Mesenchymal stem cell (in vitro differentiated cells and primary cell): ENCODE data around the gene KLHL25.
"Not testable (repeated sequence)": the region's sequence is repeated elsewhere in the genome, so short reads cannot be mapped to it uniquely, and the experiment has no call there.

ENCODE experiments used
- DNase-seq: peaks from one replicate; pipeline ENCODE4 v3.0.0-alpha.2; 2013
- H2AFZ ChIP-seq: one replicate; pipeline ENCODE4 v1.6.1; 2013; ENCODE audit warnings: low read depth, mild to moderate bottlenecking, control low read depth, inconsistent platforms, low read length, moderate library complexity
- H2AK5ac ChIP-seq: 2 replicates; pipeline ENCODE4 v1.6.1; 2013; ENCODE audit warnings: low read length, moderate library complexity, mild to moderate bottlenecking, inconsistent platforms; ENCODE audit not compliant: severe bottlenecking
- H2BK120ac ChIP-seq: one replicate; pipeline ENCODE4 v1.6.1; 2013; ENCODE audit warnings: low read depth, mild to moderate bottlenecking, inconsistent platforms, low read length, moderate library complexity
- H2BK12ac ChIP-seq, 2 experiments: one replicate each; pipeline ENCODE4 v1.6.1; 2013; ENCODE audit warnings: inconsistent platforms in 2 of 2, low read length in 2 of 2, mild to moderate bottlenecking in 2 of 2, moderate library complexity in 2 of 2, control low read depth in 1 of 2
- H2BK15ac ChIP-seq: one replicate; pipeline ENCODE4 v1.6.1; 2013; ENCODE audit warnings: mild to moderate bottlenecking, low read depth, inconsistent platforms; ENCODE audit not compliant: poor library complexity, severe bottlenecking
- H2BK5ac ChIP-seq: 2 replicates; pipeline ENCODE4 v1.6.1; 2013; ENCODE audit warnings: low read depth, mild to moderate bottlenecking, low read length, control low read depth, inconsistent platforms; ENCODE audit not compliant: poor library complexity, severe bottlenecking
- H3K14ac ChIP-seq, 2 experiments: one replicate each; pipeline ENCODE4 v1.6.1; 2013; ENCODE audit warnings: inconsistent platforms in 2 of 2, low read length in 2 of 2, control low read depth in 1 of 2, mild to moderate bottlenecking in 1 of 2, moderate library complexity in 1 of 2
- H3K18ac ChIP-seq, 2 experiments: one replicate each; pipeline ENCODE4 v1.6.1; 2013; ENCODE audit warnings: inconsistent platforms in 2 of 2, low read length in 2 of 2, control low read depth in 1 of 2, low read depth in 1 of 2, mild to moderate bottlenecking in 1 of 2
- H3K23ac ChIP-seq, 2 experiments: one replicate each; pipeline ENCODE4 v1.6.1; 2013; ENCODE audit warnings: inconsistent platforms in 2 of 2, low read length in 2 of 2, mild to moderate bottlenecking in 2 of 2, moderate library complexity in 2 of 2, control low read depth in 1 of 2
- H3K27ac ChIP-seq: 2 replicates; pipeline ENCODE4 v1.5.1; 2013; ENCODE audit warnings: mild to moderate bottlenecking, moderate library complexity, low read length, control low read depth, inconsistent platforms; ENCODE audit not compliant: poor library complexity, severe bottlenecking
- H3K27me3 ChIP-seq, 2 experiments: 2 replicates each; pipeline versions ENCODE4 v1.6.1 to v1.7.0; 2013; ENCODE audit warnings: low read length in 2 of 2, mild to moderate bottlenecking in 2 of 2, moderate library complexity in 2 of 2, control low read depth in 1 of 2, inconsistent platforms in 1 of 2; ENCODE audit not compliant: control insufficient read depth in 1 of 2, insufficient read depth in 1 of 2
- H3K36me3 ChIP-seq, 2 experiments: 2 replicates each; pipeline versions ENCODE4 v1.6.1 to v1.7.0; 2013; ENCODE audit warnings: low read length in 2 of 2, control low read depth in 1 of 2, inconsistent platforms in 1 of 2, low read depth in 1 of 2, mild to moderate bottlenecking in 1 of 2; ENCODE audit not compliant: insufficient read depth in 2 of 2, control insufficient read depth in 1 of 2
- H3K4ac ChIP-seq, 2 experiments: one replicate each; pipeline ENCODE4 v1.6.1; 2013; ENCODE audit warnings: inconsistent platforms in 2 of 2, low read length in 2 of 2, mild to moderate bottlenecking in 2 of 2, moderate library complexity in 2 of 2, control low read depth in 1 of 2, low read depth in 1 of 2
- H3K4me1 ChIP-seq: 2 replicates; pipeline ENCODE4 v1.6.1; 2013; ENCODE audit warnings: low read depth, low read length, control low read depth; ENCODE audit not compliant: control insufficient read depth, insufficient read depth
- H3K4me2 ChIP-seq: 2 replicates; pipeline ENCODE4 v1.6.1; 2013; ENCODE audit warnings: low read length, mild to moderate bottlenecking, inconsistent platforms; ENCODE audit not compliant: poor library complexity, severe bottlenecking
- H3K4me3 ChIP-seq, 2 experiments: 2 replicates each; pipeline versions ENCODE4 v1.5.1 to v1.7.0; 2013; ENCODE audit warnings: low read length in 2 of 2, mild to moderate bottlenecking in 2 of 2, control low read depth in 1 of 2, low read depth in 1 of 2; ENCODE audit not compliant: insufficient read depth in 1 of 2
- H3K79me1 ChIP-seq: replicated peaks from 2 replicates; pipeline ENCODE4 v1.6.1; 2013; ENCODE audit warnings: mild to moderate bottlenecking, control low read depth, low read length, inconsistent platforms; ENCODE audit not compliant: poor library complexity, severe bottlenecking
- H3K9ac ChIP-seq: 2 replicates; pipeline ENCODE4 v1.7.0; 2013; ENCODE audit warnings: mild to moderate bottlenecking, low read length, moderate library complexity
- H3K9me3 ChIP-seq: 2 replicates; pipeline ENCODE4 v1.7.0; 2013; ENCODE audit warnings: mild to moderate bottlenecking, low read length; ENCODE audit not compliant: control insufficient read depth
- H4K8ac ChIP-seq: one replicate; pipeline ENCODE4 v1.6.1; 2013; ENCODE audit warnings: inconsistent platforms, mild to moderate bottlenecking, low read length, moderate library complexity
- H4K91ac ChIP-seq: one replicate; pipeline ENCODE4 v1.6.1; 2013; ENCODE audit warnings: mild to moderate bottlenecking, low read length, inconsistent platforms
- WGBS: methylation state at CpG from one replicate; pipeline ENCODE4 v1.1.7; 2013; ENCODE audit warnings: mixed read lengths; 5-methylcytosine and 5-hydroxymethylcytosine counted together

Gene KLHL25

GRCh38 chr15:85800478-85801123 is 5.9 kb upstream of the KLHL25 start:
- no peak overlapping the region for H4K8ac ChIP-seq
- H3K79me1 ChIP-seq, result no peaks in the 10 kb centered on the region
- no peak overlapping the region for H2BK5ac ChIP-seq
- no peak overlapping the region for H2AFZ ChIP-seq
- no peak overlapping the region for H3K9ac ChIP-seq
- no peaks in the 10 kb centered on the region for H3K36me3 ChIP-seq
- H2AK5ac ChIP-seq, result no peak overlapping the region
- no peak overlapping the region for H3K4me2 ChIP-seq
- no peaks in the 10 kb centered on the region for H3K9me3 ChIP-seq
- H3K23ac ChIP-seq, result no peak overlapping the region
- no peak overlapping the region for H3K4me3 ChIP-seq
- no peak overlapping the region for H2BK15ac ChIP-seq
- no peak overlapping the region for H2BK120ac ChIP-seq
- H3K18ac ChIP-seq, result no peak overlapping the region
- 98% methylated on average over 7 of the region's 9 CpGs for WGBS
- no peak overlapping the region for H4K91ac ChIP-seq
- H3K27ac ChIP-seq, result no peak overlapping the region
- DNase-seq, result peak; percentile 43
- H2BK12ac ChIP-seq, result no peak overlapping the region
- H3K4ac ChIP-seq, result no peak overlapping the region
- peaks cover 3% of the 10 kb centered on the region for H3K4me1 ChIP-seq
- H3K27me3 ChIP-seq, result peaks cover 0 to 11% of the 10 kb centered on the region in 2 experiments
- no peak overlapping the region for H3K14ac ChIP-seq

DNA sequence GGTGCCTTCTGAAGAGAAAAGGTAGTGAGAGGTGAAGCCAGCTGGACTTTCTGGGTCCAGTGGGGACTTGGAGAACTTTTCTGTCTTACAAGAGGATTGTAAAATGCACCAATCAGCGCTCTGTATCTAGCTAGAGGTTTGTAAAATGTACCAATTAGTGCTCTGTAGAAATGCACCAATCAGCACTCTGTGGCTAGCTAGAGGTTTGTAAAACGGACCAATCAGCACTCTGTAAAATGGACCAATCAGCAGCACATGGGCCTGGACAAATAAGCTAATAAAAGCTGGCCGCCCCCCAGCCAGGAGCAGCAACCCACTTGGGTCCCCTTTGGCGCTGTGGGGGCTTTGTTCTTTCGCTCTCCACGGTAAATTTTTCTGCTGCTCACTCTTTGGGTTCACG is 1.6 kb upstream of the KLHL25 start:
- not testable (repeated sequence) for H3K18ac ChIP-seq, H3K14ac ChIP-seq, H2AK5ac ChIP-seq, H2BK5ac ChIP-seq, DNase-seq, H3K9ac ChIP-seq, H2BK12ac ChIP-seq, H4K91ac ChIP-seq, H4K8ac ChIP-seq, H3K4me3 ChIP-seq, H2BK120ac ChIP-seq, H2AFZ ChIP-seq, H3K27ac ChIP-seq, H3K4ac ChIP-seq, H3K4me2 ChIP-seq, H2BK15ac ChIP-seq, H3K9me3 ChIP-seq, H3K23ac ChIP-seq, H3K36me3 ChIP-seq
- Histone ChIP-seq H3K27me3 (peaks cover 0 to 17% of the 10 kb centered on the region in 2 experiments), H3K4me1 (peaks cover 14% of the 10 kb centered on the region), H3K79me1 (peaks cover 22% of the 10 kb centered on the region)
- WGBS, result 71% methylated on average over 7 of the region's 7 CpGs

DNA sequence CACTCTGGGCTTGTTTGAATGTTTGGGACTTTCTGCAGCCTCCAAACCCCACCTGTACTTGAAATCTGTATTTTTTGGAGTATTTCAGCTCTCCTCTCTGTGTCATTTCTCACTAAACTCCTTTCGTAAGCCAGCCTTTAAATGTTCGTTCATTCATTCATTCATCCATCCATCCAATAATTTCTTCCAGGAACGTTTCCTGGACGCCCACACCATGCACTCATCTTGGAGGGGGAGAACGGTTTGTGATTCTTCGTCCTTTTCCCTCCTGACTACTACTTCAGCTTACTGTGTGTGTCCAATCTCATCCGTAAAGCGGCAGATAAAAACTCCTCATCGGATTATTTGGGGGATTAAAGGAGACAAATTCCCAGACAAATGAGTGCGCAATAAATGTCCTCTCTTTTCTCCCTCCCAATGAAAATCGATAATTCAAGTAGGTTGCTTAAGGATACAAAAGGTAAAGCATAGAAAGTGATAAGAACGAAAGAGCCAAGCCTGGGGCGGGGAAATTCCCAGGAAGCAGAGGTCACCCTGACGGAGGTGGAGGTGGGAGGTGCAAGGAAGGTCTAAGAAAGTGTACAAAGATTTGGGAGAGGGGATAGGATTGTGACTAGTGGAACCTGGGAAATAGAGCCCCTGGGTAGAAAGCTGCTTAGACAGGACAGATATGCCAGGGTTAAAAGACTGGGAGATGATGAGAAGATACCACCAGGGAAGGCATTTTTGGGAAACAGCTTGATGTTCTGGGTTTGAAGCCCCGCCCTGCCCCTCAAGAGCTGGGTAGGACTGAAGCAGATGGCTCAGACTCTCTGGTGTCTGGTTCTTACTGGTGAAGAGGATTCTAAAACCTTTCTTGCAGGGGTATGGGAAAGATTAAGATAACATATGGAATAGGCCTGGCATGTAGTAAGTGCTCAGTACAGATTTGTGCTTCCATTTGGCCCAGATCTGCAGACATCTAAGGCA is 896 bp upstream of the KLHL25 start:
- peak overlapping the region in 1 of 2 experiments; percentile 85 for H3K4me3 ChIP-seq
- H3K79me1 ChIP-seq, result peaks cover 22% of the 10 kb centered on the region
- H4K8ac ChIP-seq, result no peak overlapping the region
- no peak overlapping the region for H2BK15ac ChIP-seq
- H2AK5ac ChIP-seq, result no peak overlapping the region
- no peak overlapping the region for H3K27ac ChIP-seq
- H3K4me1 ChIP-seq, result peaks cover 14% of the 10 kb centered on the region
- no peak overlapping the region for H2BK120ac ChIP-seq
- H3K9me3 ChIP-seq, result no peaks in the 10 kb centered on the region
- H4K91ac ChIP-seq, result no peak overlapping the region
- H3K18ac ChIP-seq, result no peak overlapping the region
- H3K4ac ChIP-seq, result no peak overlapping the region
- no peak overlapping the region for H3K14ac ChIP-seq
- peak overlapping the region; percentile 78 for H3K9ac ChIP-seq
- no peaks in the 10 kb centered on the region for H3K36me3 ChIP-seq
- peaks cover 0 to 17% of the 10 kb centered on the region in 2 experiments for H3K27me3 ChIP-seq
- H2AFZ ChIP-seq, result no peak overlapping the region
- 71% methylated on average over 11 of the region's 15 CpGs for WGBS
- no peak overlapping the region for H2BK5ac ChIP-seq
- H3K23ac ChIP-seq, result no peak overlapping the region
- H2BK12ac ChIP-seq, result no peak overlapping the region
- no peak for DNase-seq
- H3K4me2 ChIP-seq, result peak overlapping the region; percentile 86
